ENCODE measurements around the gene STING1. TPM values are rescaled to one million over a fixed set of nuclear protein-coding genes. Genes with fewer than 3 reads are reported as not detected.

STING1 gene
- total RNA-seq, 1 experiment from 2014 or later, result 0.48 TPM

DNA sequence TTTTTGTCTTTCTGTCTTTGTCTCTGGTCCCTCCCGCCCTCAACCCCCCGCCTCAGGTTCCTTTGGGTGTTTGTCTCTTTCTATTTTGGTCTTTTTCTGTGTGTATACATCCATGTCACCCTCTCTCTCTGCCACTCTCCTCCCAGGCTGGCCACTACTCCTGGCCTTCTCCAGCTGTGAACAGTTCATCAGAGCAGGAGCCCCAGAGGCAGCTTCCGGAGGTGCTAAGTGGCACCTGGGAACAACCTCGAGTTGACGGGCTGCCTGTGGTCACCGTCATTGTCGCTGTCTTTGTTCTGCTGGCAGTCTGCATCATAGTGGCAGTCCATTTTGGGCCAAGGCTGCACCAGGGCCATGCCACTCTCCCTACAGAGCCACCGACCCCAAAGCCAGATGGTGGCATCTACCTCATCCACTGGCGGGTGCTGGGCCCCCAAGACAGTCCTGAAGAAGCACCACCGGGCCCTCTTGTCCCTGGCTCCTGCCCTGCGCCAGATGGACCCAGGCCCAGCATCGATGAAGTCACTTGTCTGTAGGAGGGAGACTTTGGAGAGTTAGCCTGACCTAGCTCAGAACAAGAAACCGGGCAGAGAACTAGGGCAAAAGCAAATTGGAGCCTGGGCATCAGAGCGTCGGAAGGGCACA lies 10.1 kb downstream of the STING1 start:
- no peak overlapping the region for H3K56ac ChIP-seq (ENCODE audit: insufficient read length, low read depth, low read length)
- H3T11ph ChIP-seq (ENCODE audit: low read length), result no peak overlapping the region
- H2BK15ac ChIP-seq (ENCODE audit: low read depth, low read length), result no peak overlapping the region
- WGBS (ENCODE audit: extremely low coverage, insufficient read length, low lambda C conversion rate), result no CpG with 5 or more reads among the region's 15 CpGs
- H3K18ac ChIP-seq (ENCODE audit: insufficient read length, low read depth, low read length), result peak overlapping the region; percentile 22
- no peaks in the 10 kb centered on the region for H3K27me3 ChIP-seq (ENCODE audit: insufficient read depth, low read length)
- H4K5ac ChIP-seq (ENCODE audit: insufficient read length, low read depth, low read length), result no peak overlapping the region
- H2BK12ac ChIP-seq (ENCODE audit: insufficient read length, low read depth, low read length), result no peak overlapping the region
- Mint-ChIP-seq H3K4me1 (peaks cover 48 to 59% of the 10 kb centered on the region in 2 experiments), H3K4me3 (no peak overlapping the region; a peak in 1 of 5 replicates), H3K27ac (peak overlapping the region; percentile 52 to 95 (median 93); a peak in 6 of 7 replicates), H3K36me3 (ENCODE audit: insufficient read depth in 1 of 3, low read depth in 3 of 3) (no peaks in the 10 kb centered on the region), H3K27me3 (ENCODE audit: low read depth) (peaks cover 7% of the 10 kb centered on the region), H3K9me3 (no peaks in the 10 kb centered on the region; a peak in 1 of 5 replicates)
- H3K79me2 ChIP-seq (ENCODE audit: insufficient read depth, low read length), result no peaks in the 10 kb centered on the region
- no peak overlapping the region for H2BK5ac ChIP-seq (ENCODE audit: insufficient read length, low read length)
- H3K14ac ChIP-seq (ENCODE audit: insufficient read depth, low read length), result peak overlapping the region; percentile 70
- TF ChIP-seq CTCF (conservative IDR thresholded peaks at IDR 0.05), result no peak
- H2BK20ac ChIP-seq (ENCODE audit: low read depth, low read length, poor library complexity, severe bottlenecking), result no peak overlapping the region
- no peak overlapping the region for H4K91ac ChIP-seq (ENCODE audit: insufficient read length, low read depth, low read length)
- no peaks in the 10 kb centered on the region for H3K79me1 ChIP-seq (ENCODE audit: insufficient read depth, low read depth, low read length, poor library complexity, severe bottlenecking)
- no peak for DNase-seq
- H3K9ac ChIP-seq (ENCODE audit: extremely low read depth, insufficient read length, low read length), result no peak overlapping the region
- H2AK5ac ChIP-seq (ENCODE audit: insufficient read length, low read length), result no peak overlapping the region
- H3K4me2 ChIP-seq (ENCODE audit: insufficient read depth, insufficient read length, low read length), result no peak overlapping the region
- peaks cover 5% of the 10 kb centered on the region; the same call in 1 of the 2 replicates for H3K4me1 ChIP-seq (ENCODE audit: insufficient read depth, low read length)
- no peaks in the 10 kb centered on the region for H3K9me3 ChIP-seq (ENCODE audit: control insufficient read depth, low read depth, low read length)
- H2AFZ ChIP-seq (ENCODE audit: low read length), result no peak overlapping the region
- H4K20me1 ChIP-seq (ENCODE audit: control insufficient read depth, insufficient read depth, insufficient read length), result no peaks in the 10 kb centered on the region
- no peak overlapping the region for H3K27ac ChIP-seq (ENCODE audit: insufficient read length, low read depth, low read length)
- no peak overlapping the region for H2BK120ac ChIP-seq (ENCODE audit: low read depth, low read length, poor library complexity, severe bottlenecking)
- no peak overlapping the region for H4K8ac ChIP-seq (replicated peaks; ENCODE audit: insufficient read length, low read depth, low read length)
- no peak overlapping the region for H3K23ac ChIP-seq (ENCODE audit: insufficient read length, low read depth, low read length)
- no peaks in the 10 kb centered on the region for H3K23me2 ChIP-seq (ENCODE audit: insufficient read length, low read depth, low read length, poor library complexity, severe bottlenecking)
- H3K4ac ChIP-seq (ENCODE audit: low read depth, low read length), result no peak overlapping the region

Data from H9 (cell line).